DND-41 (cell line): ENCODE measurements around the gene ITGA11.

Experiments
- ATAC-seq: fragments of 200-7000 bp; cut with Tn5 transposase; 3 replicates; pipeline ENCODE4 v1.9.1; 2021; ENCODE audit warnings: low read depth; ENCODE audit not compliant: insufficient read depth
- DNase-seq: peaks from one replicate; pipeline ENCODE4 v3.0.0-alpha.2; 2020
- H2AFZ ChIP-seq: 2 replicates; pipeline ENCODE4 v1.6.0; 2012; ENCODE audit warnings: low read depth, low read length
- H3K27ac ChIP-seq: 2 replicates; pipeline ENCODE4 v1.5.1; 2012; ENCODE audit warnings: low read length, inconsistent platforms
- H3K27me3 ChIP-seq: fragments of 200-600 bp; sonication (generic); 2 replicates; pipeline ENCODE4 v1.6.0; 2012; ENCODE audit warnings: low read length, mild to moderate bottlenecking, inconsistent platforms; ENCODE audit not compliant: insufficient read depth, poor library complexity
- H3K36me3 ChIP-seq: 2 replicates; pipeline ENCODE4 v1.5.1; 2012; ENCODE audit warnings: low read length, inconsistent platforms; ENCODE audit not compliant: insufficient read depth
- H3K4me1 ChIP-seq: 2 replicates; pipeline ENCODE4 v1.5.1; 2012; ENCODE audit warnings: mild to moderate bottlenecking, low read length; ENCODE audit not compliant: insufficient read depth
- H3K4me2 ChIP-seq: 2 replicates; pipeline ENCODE4 v1.6.0; 2012; ENCODE audit warnings: mild to moderate bottlenecking, moderate library complexity, low read length, inconsistent platforms; ENCODE audit not compliant: insufficient read depth
- H3K4me3 ChIP-seq, 2 experiments: fragments of 200-600 bp in 1 of 2; shearing (Covaris generic) in 1 of 2; 2 replicates each; pipeline ENCODE4 v1.5.1; 2012 to 2016; ENCODE audit warnings: inconsistent platforms in 2 of 2, low read length in 2 of 2, mild to moderate bottlenecking in 2 of 2, low read depth in 1 of 2, moderate library complexity in 1 of 2
- H3K79me2 ChIP-seq: 2 replicates; pipeline ENCODE4 v1.6.0; 2012; ENCODE audit warnings: low read length, inconsistent platforms; ENCODE audit not compliant: insufficient read depth
- H3K9ac ChIP-seq: 2 replicates; pipeline ENCODE4 v1.6.0; 2012; ENCODE audit warnings: low read depth, mild to moderate bottlenecking, inconsistent platforms, low read length, moderate library complexity
- H3K9me3 ChIP-seq: 2 replicates; pipeline ENCODE4 v1.5.1; 2012; ENCODE audit warnings: low read length, moderate library complexity, mild to moderate bottlenecking, inconsistent platforms; ENCODE audit not compliant: insufficient read depth, severe bottlenecking
- H4K20me1 ChIP-seq: 2 replicates; pipeline ENCODE4 v1.6.0; 2012; ENCODE audit warnings: low read length; ENCODE audit not compliant: insufficient read depth
- CTCF ChIP-seq: IDR thresholded peaks from 2 replicates; pipeline ENCODE4 v1.5.1; 2012; ENCODE audit warnings: borderline replicate concordance, low read length, moderate library complexity, mild to moderate bottlenecking; ENCODE audit not compliant: poor library complexity, severe bottlenecking; ENCODE audit errors: extremely low read depth
- EZH2 ChIP-seq: IDR thresholded peaks from 3 replicates; pipeline ENCODE4 v1.6.1; 2012; ENCODE audit warnings: borderline replicate concordance, low read depth, mild to moderate bottlenecking, moderate library complexity, low read length, inconsistent platforms; ENCODE audit not compliant: severe bottlenecking

ITGA11 gene

GRCh38 chr15:68364660-68365035, 67.3 kb downstream of the ITGA11 start:
- Histone ChIP-seq H4K20me1 (no peaks in the 10 kb centered on the region; the same call in 1 of the 2 replicates), H3K9me3 (no peaks in the 10 kb centered on the region), H3K9ac (no peak overlapping the region), H3K36me3 (no peaks in the 10 kb centered on the region), H3K27ac (no peak overlapping the region), H3K79me2 (no peaks in the 10 kb centered on the region), H3K4me3 (no peak overlapping the region), H3K4me1 (no peaks in the 10 kb centered on the region), H2AFZ (no peak overlapping the region), H3K4me2 (no peak overlapping the region), H3K27me3 (no peaks in the 10 kb centered on the region)
- TF ChIP-seq EZH2 (no peak), CTCF (no peak)
- DNase-seq (no peak), ATAC-seq (no peak)

DNA sequence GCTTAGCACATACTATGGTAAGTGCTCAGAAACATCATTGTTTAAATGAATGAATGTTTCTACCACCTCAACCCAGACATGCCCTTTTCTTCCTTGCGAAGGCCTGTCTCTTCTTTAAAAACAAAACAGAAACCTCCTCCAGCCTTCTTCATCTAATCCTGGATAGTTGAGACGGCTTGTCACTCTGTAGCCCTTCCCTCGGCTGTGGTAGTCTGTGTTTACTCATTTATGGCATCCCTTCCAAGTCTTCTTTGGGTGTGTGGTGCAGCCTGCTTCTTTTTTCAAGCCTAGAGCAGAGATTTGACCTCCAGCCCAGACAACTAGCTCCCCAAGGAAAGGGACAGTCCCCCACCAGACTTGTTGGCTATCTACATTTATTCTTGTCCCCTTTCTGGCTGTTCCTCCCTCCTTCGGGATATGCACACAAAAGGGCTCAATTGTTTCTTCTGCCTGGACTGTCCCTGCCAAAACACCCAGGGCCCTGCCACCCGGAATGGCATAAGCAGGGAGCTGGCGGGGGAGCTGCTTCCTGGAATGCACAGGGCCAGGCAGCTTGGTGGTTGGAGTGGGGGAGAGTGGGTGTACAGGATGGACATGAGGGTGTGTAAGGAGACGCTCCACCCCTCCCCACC, 67.8 kb downstream of the ITGA11 start:
- H2AFZ ChIP-seq = no peak overlapping the region
- no peak for DNase-seq
- H3K79me2 ChIP-seq = no peaks in the 10 kb centered on the region
- ATAC-seq = no peak
- no peaks in the 10 kb centered on the region for H3K4me1 ChIP-seq
- TF ChIP-seq EZH2 = no peak
- TF ChIP-seq CTCF = no peak
- no peaks in the 10 kb centered on the region; the same call in 1 of the 2 replicates for H4K20me1 ChIP-seq
- H3K9me3 ChIP-seq = no peaks in the 10 kb centered on the region
- H3K9ac ChIP-seq = no peak overlapping the region
- no peak overlapping the region for H3K27ac ChIP-seq
- no peak overlapping the region for H3K4me2 ChIP-seq
- no peaks in the 10 kb centered on the region for H3K27me3 ChIP-seq
- no peak overlapping the region for H3K4me3 ChIP-seq
- H3K36me3 ChIP-seq = no peaks in the 10 kb centered on the region

DNA sequence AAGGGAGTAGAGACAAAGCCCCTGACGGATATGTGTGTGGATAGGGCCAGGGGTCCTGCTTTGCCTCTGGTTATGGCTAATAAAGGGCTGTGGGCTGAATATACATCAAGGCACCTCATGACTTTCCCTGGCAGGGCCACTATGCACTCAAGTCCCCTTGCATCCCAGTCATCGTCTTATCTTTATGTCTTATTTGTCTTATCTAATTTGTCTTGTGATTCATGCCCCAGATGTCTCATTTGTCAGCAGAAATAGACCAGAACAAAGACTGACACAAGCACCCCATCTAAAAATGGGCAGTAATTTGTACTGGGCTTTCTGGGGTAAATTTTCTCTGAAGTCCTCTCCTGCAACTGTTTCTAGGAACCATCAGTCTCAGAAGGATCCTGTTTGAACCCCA, 68.6 kb downstream of the ITGA11 start:
- Histone ChIP-seq H3K27ac (no peak overlapping the region), H3K36me3 (no peaks in the 10 kb centered on the region), H3K9ac (no peak overlapping the region), H3K4me3 (no peak overlapping the region), H3K4me1 (no peaks in the 10 kb centered on the region), H3K4me2 (no peak overlapping the region), H3K27me3 (no peaks in the 10 kb centered on the region), H3K79me2 (no peaks in the 10 kb centered on the region), H3K9me3 (no peaks in the 10 kb centered on the region), H2AFZ (no peak overlapping the region), H4K20me1 (no peaks in the 10 kb centered on the region; the same call in 1 of the 2 replicates)
- TF ChIP-seq EZH2 = no peak
- no peak for TF ChIP-seq CTCF
- no peak for DNase-seq
- no peak for ATAC-seq
